ES-I3 (cell line): ENCODE results near the gene REM2.

Experiments
- H3K36me3 ChIP-seq: 2 replicates; pipeline ENCODE4 v1.6.1; 2013; ENCODE audit warnings: mild to moderate bottlenecking, low read length, control low read depth, moderate library complexity; ENCODE audit not compliant: insufficient read depth
- H3K4me1 ChIP-seq: 2 replicates; pipeline ENCODE4 v1.6.1; 2013; ENCODE audit warnings: mild to moderate bottlenecking, control low read depth, low read length; ENCODE audit not compliant: insufficient read depth
- H3K9ac ChIP-seq: 2 replicates; pipeline ENCODE4 v1.6.1; 2013; ENCODE audit warnings: low read depth, mild to moderate bottlenecking, low read length, moderate library complexity
- H3K9me3 ChIP-seq: 2 replicates; pipeline ENCODE4 v1.6.1; 2013; ENCODE audit warnings: mild to moderate bottlenecking, low read length, moderate library complexity; ENCODE audit not compliant: control insufficient read depth, insufficient read depth

Gene REM2

GRCh38 chr14:22883173-22883976 is at the start of gene REM2:
REM2 (plus strand) TSS chr14:22883222; CDS start chr14:22883288, 66 bp downstream.
- Histone ChIP-seq H3K9ac (peak within 1 kb of the TSS; percentile 54), H3K9me3 (no peaks in the 10 kb centered on the region), H3K4me1 (peaks cover 25% of the 10 kb centered on the region; the same call in 1 of the 2 replicates), H3K36me3 (no peaks in the 10 kb centered on the region; the same call in 1 of the 2 replicates)

- Histone ChIP-seq H3K36me3 (0 out of 2 replicates have a peak, but pooled peaks cover 9% of the 10 kb centered on the region), H3K4me1 (peaks cover 19% of the 10 kb centered on the region), H3K9me3 (no peaks in the 10 kb centered on the region), H3K9ac (0 out of 2 replicates have a peak overlapping the region, but pooled peaks have one; percentile 92)
These were observed 47.5 kb upstream of the REM2 start for GRCh38 chr14:22835505-22835904.

- peak within 1 kb of the TSS; percentile 92 for H3K9ac ChIP-seq
- 0 out of 2 replicates have a peak, but pooled peaks cover 7% of the 10 kb centered on the region for H3K36me3 ChIP-seq
These were observed 46.5 kb upstream of the REM2 start, which contains the start of gene MMP14 for GRCh38 chr14:22836301-22837113. MMP14 (plus strand) TSS chr14:22836585; CDS start chr14:22836818, 233 bp downstream.

GRCh38 chr14:22837114-22837749 is 45.8 kb upstream of the REM2 start:
- Histone ChIP-seq H3K9me3 (no peaks in the 10 kb centered on the region), H3K36me3 (peaks cover 11% of the 10 kb centered on the region; the same call in 1 of the 2 replicates), H3K4me1 (peaks cover 19% of the 10 kb centered on the region), H3K9ac (peak overlapping the region; percentile 92)

More at GRCh38 chr14:22836301-22837113, 46.5 kb upstream of the REM2 start, which contains the start of gene MMP14:
- Histone ChIP-seq H3K9me3 (no peaks in the 10 kb centered on the region), H3K4me1 (peaks cover 19% of the 10 kb centered on the region)

- no peaks in the 10 kb centered on the region for H3K9me3 ChIP-seq
- peaks cover 19% of the 10 kb centered on the region for H3K4me1 ChIP-seq
- peak overlapping the region; percentile 92 for H3K9ac ChIP-seq
- peaks cover 16% of the 10 kb centered on the region; the same call in 1 of the 2 replicates for H3K36me3 ChIP-seq
These were observed 45.1 kb upstream of the REM2 start for GRCh38 chr14:22837750-22838538.

GRCh38 chr14:22838631-22839041 is 44.4 kb upstream of the REM2 start:
- Histone ChIP-seq H3K9ac (peak overlapping the region; percentile 92; the same call in 1 of the 2 replicates), H3K9me3 (no peaks in the 10 kb centered on the region), H3K36me3 (peaks cover 16% of the 10 kb centered on the region; the same call in 1 of the 2 replicates), H3K4me1 (peaks cover 19% of the 10 kb centered on the region)

GRCh38 chr14:22839159-22839779 is 43.8 kb upstream of the REM2 start:
- Histone ChIP-seq H3K36me3 (peaks cover 19% of the 10 kb centered on the region; the same call in 1 of the 2 replicates), H3K9me3 (no peaks in the 10 kb centered on the region), H3K4me1 (peaks cover 19% of the 10 kb centered on the region), H3K9ac (peak overlapping the region; percentile 92; the same call in 1 of the 2 replicates)

- Histone ChIP-seq H3K9ac (no peak overlapping the region), H3K4me1 (peaks cover 13% of the 10 kb centered on the region), H3K9me3 (no peaks in the 10 kb centered on the region), H3K36me3 (peaks cover 23% of the 10 kb centered on the region; the same call in 1 of the 2 replicates)
These were observed 41.7 kb upstream of the REM2 start for GRCh38 chr14:22841311-22841710.

GRCh38 chr14:22841769-22842168 is 41.3 kb upstream of the REM2 start:
- peaks cover 23% of the 10 kb centered on the region; the same call in 1 of the 2 replicates for H3K36me3 ChIP-seq
- H3K9me3 ChIP-seq: no peaks in the 10 kb centered on the region
- no peak overlapping the region for H3K9ac ChIP-seq
- peaks cover 13% of the 10 kb centered on the region for H3K4me1 ChIP-seq

- Histone ChIP-seq H3K9ac (no peak overlapping the region), H3K9me3 (no peaks in the 10 kb centered on the region), H3K36me3 (peaks cover 23% of the 10 kb centered on the region; the same call in 1 of the 2 replicates), H3K4me1 (peaks cover 13% of the 10 kb centered on the region)
These were observed 40.6 kb upstream of the REM2 start for GRCh38 chr14:22842211-22843122.

- Histone ChIP-seq H3K4me1 (peaks cover 18% of the 10 kb centered on the region), H3K9me3 (no peaks in the 10 kb centered on the region), H3K9ac (no peak overlapping the region), H3K36me3 (peaks cover 23% of the 10 kb centered on the region; the same call in 1 of the 2 replicates)
These were observed 39.7 kb upstream of the REM2 start for GRCh38 chr14:22843123-22843925.
